Measurements from ENCODE around the gene MIB1.
A peak's percentile ranks its signal among the peaks of the same experiment; 100 is the strongest.

Gene MIB1

GRCh38 chr18:21805771-21806366 is 65.3 kb downstream of the MIB1 start:
- ChIA-PET POLR2A (no interaction called here), CTCF (interaction anchor here (0.8 to 1.0 kb wide), 2 partner anchors 10 to 14 kb away, joined by 3 read pairs; no protein-coding TSS in a partner anchor)
- H3K4me1 ChIP-seq (ENCODE audit: control extremely low read depth in 1 of 4, control insufficient read depth in 4 of 4, insufficient read depth in 4 of 4, low read length in 3 of 4), result peaks cover 0 to 9% (median 0%) of the 10 kb centered on the region in 4 experiments

GRCh38 chr18:21808185-21808584 is 67.6 kb downstream of the MIB1 start:
- H3K27me3 ChIP-seq (replicated peaks in 2 of 5; ENCODE audit: control insufficient read depth in 4 of 5, insufficient read depth in 5 of 5, low read length in 4 of 5), result no peaks in the 10 kb centered on the region
- peaks cover 12 to 46% (median 22%) of the 10 kb centered on the region in 4 experiments for H3K36me3 ChIP-seq (ENCODE audit: control insufficient read depth in 4 of 4, insufficient read depth in 4 of 4, low read length in 3 of 4)
- peaks cover 0 to 14% (median 1%) of the 10 kb centered on the region in 5 experiments for H3K9me3 ChIP-seq (ENCODE audit: control extremely low read depth in 1 of 5, control insufficient read depth in 4 of 5, insufficient read depth in 2 of 5, low read depth in 1 of 5, low read length in 4 of 5)
- H3K4me1 ChIP-seq (ENCODE audit: control extremely low read depth in 1 of 4, control insufficient read depth in 4 of 4, insufficient read depth in 4 of 4, low read length in 3 of 4), result peaks cover 0 to 3% (median 0%) of the 10 kb centered on the region in 4 experiments
- no peak overlapping the region for H3K4me3 ChIP-seq (ENCODE audit: control insufficient read depth in 1 of 7, extremely low read depth in 1 of 7, insufficient read depth in 4 of 7, low read depth in 2 of 7, low read length in 6 of 7)
- WGBS (ENCODE audit: insufficient coverage), result 100% methylated on average over 1 of the region's 3 CpGs
- no peak overlapping the region for H3K27ac ChIP-seq (ENCODE audit: insufficient read depth in 1 of 2, low read depth in 1 of 2, low read length in 2 of 2, poor library complexity in 1 of 2, severe bottlenecking in 2 of 2)
- POLR2A ChIA-PET, result no interaction called here
- CTCF ChIA-PET, result interaction anchor here (1.5 kb wide), 1 partner anchor 12 kb away, joined by 4 read pairs; no protein-coding TSS in a partner anchor
- DNase-seq, result no peak

More at GRCh38 chr18:21805771-21806366, 65.3 kb downstream of the MIB1 start:
- no peak for DNase-seq
- Histone ChIP-seq H3K9me3 (ENCODE audit: control extremely low read depth in 1 of 5, control insufficient read depth in 4 of 5, insufficient read depth in 2 of 5, low read depth in 1 of 5, low read length in 4 of 5) (peaks cover 0 to 14% (median 1%) of the 10 kb centered on the region in 5 experiments), H3K27me3 (replicated peaks in 2 of 5; ENCODE audit: control insufficient read depth in 4 of 5, insufficient read depth in 5 of 5, low read length in 4 of 5) (no peaks in the 10 kb centered on the region), H3K4me3 (ENCODE audit: control insufficient read depth in 1 of 7, extremely low read depth in 1 of 7, insufficient read depth in 4 of 7, low read depth in 2 of 7, low read length in 6 of 7) (no peak overlapping the region), H3K36me3 (ENCODE audit: control insufficient read depth in 4 of 4, insufficient read depth in 4 of 4, low read length in 3 of 4) (peaks cover 19 to 53% (median 25%) of the 10 kb centered on the region in 4 experiments), H3K27ac (ENCODE audit: insufficient read depth in 1 of 2, low read depth in 1 of 2, low read length in 2 of 2, poor library complexity in 1 of 2, severe bottlenecking in 2 of 2) (no peak overlapping the region)
- WGBS (ENCODE audit: insufficient coverage), result 100% methylated on average over 6 of the region's 9 CpGs

- Histone ChIP-seq H3K27me3 (replicated peaks in 2 of 5; ENCODE audit: control insufficient read depth in 4 of 5, insufficient read depth in 5 of 5, low read length in 4 of 5) (no peaks in the 10 kb centered on the region), H3K4me1 (ENCODE audit: control extremely low read depth in 1 of 4, control insufficient read depth in 4 of 4, insufficient read depth in 4 of 4, low read length in 3 of 4) (no peaks in the 10 kb centered on the region), H3K27ac (ENCODE audit: insufficient read depth in 1 of 2, low read depth in 1 of 2, low read length in 2 of 2, poor library complexity in 1 of 2, severe bottlenecking in 2 of 2) (no peak overlapping the region), H3K9me3 (ENCODE audit: control extremely low read depth in 1 of 5, control insufficient read depth in 4 of 5, insufficient read depth in 2 of 5, low read depth in 1 of 5, low read length in 4 of 5) (peaks cover 0 to 14% (median 1%) of the 10 kb centered on the region in 5 experiments), H3K4me3 (ENCODE audit: control insufficient read depth in 1 of 7, extremely low read depth in 1 of 7, insufficient read depth in 4 of 7, low read depth in 2 of 7, low read length in 6 of 7) (no peak overlapping the region), H3K36me3 (ENCODE audit: control insufficient read depth in 4 of 4, insufficient read depth in 4 of 4, low read length in 3 of 4) (peaks cover 12 to 53% (median 25%) of the 10 kb centered on the region in 4 experiments)
- DNase-seq, result no peak
- ChIA-PET CTCF (no interaction called here), POLR2A (no interaction called here)
- WGBS (ENCODE audit: insufficient coverage), result no CpG with 5 or more reads among the region's 2 CpGs
Observed at GRCh38 chr18:21809725-21810124, 69.1 kb downstream of the MIB1 start.

- POLR2A ChIA-PET, result no interaction called here
- no peak for DNase-seq
- CTCF ChIA-PET, result interaction anchor here (0.7 to 1.1 kb wide), 2 partner anchors 10 to 160 kb away, joined by 3 read pairs; no protein-coding TSS in a partner anchor
- H3K36me3 ChIP-seq (ENCODE audit: control insufficient read depth in 4 of 4, insufficient read depth in 4 of 4, low read length in 3 of 4), result peaks cover 18 to 36% (median 24%) of the 10 kb centered on the region in 4 experiments
- 100% methylated on average over 2 of the region's 2 CpGs for WGBS (ENCODE audit: insufficient coverage)
- H3K4me1 ChIP-seq (ENCODE audit: control extremely low read depth in 1 of 4, control insufficient read depth in 4 of 4, insufficient read depth in 4 of 4, low read length in 3 of 4), result no peaks in the 10 kb centered on the region
- H3K4me3 ChIP-seq (ENCODE audit: control insufficient read depth in 1 of 7, extremely low read depth in 1 of 7, insufficient read depth in 4 of 7, low read depth in 2 of 7, low read length in 6 of 7), result no peak overlapping the region
- H3K27me3 ChIP-seq (replicated peaks in 2 of 5; ENCODE audit: control insufficient read depth in 4 of 5, insufficient read depth in 5 of 5, low read length in 4 of 5), result no peaks in the 10 kb centered on the region
- H3K27ac ChIP-seq (ENCODE audit: insufficient read depth in 1 of 2, low read depth in 1 of 2, low read length in 2 of 2, poor library complexity in 1 of 2, severe bottlenecking in 2 of 2), result no peak overlapping the region
- H3K9me3 ChIP-seq (ENCODE audit: control extremely low read depth in 1 of 5, control insufficient read depth in 4 of 5, insufficient read depth in 2 of 5, low read depth in 1 of 5, low read length in 4 of 5), result peaks cover 0 to under 1% (median 0%) of the 10 kb centered on the region in 5 experiments
Observed at GRCh38 chr18:21815101-21815500, 74.5 kb downstream of the MIB1 start.

- H3K4me1 ChIP-seq (ENCODE audit: control extremely low read depth in 1 of 4, control insufficient read depth in 4 of 4, insufficient read depth in 4 of 4, low read length in 3 of 4), result no peaks in the 10 kb centered on the region
- DNase-seq, result peak; percentile 12 to 46 (median 35)
- H3K4me3 ChIP-seq (ENCODE audit: control insufficient read depth in 1 of 7, extremely low read depth in 1 of 7, insufficient read depth in 4 of 7, low read depth in 2 of 7, low read length in 6 of 7), result no peak overlapping the region
- CTCF ChIA-PET, result interaction anchor here (0.7 to 1.9 kb wide), 10 partner anchors 8 to 625 kb away, joined by 3 to 7 read pairs (median 4); no protein-coding TSS in a partner anchor
- no peak overlapping the region for H3K27ac ChIP-seq (ENCODE audit: insufficient read depth in 1 of 2, low read depth in 1 of 2, low read length in 2 of 2, poor library complexity in 1 of 2, severe bottlenecking in 2 of 2)
- WGBS (ENCODE audit: insufficient coverage), result no CpG with 5 or more reads among the region's 2 CpGs
- no peaks in the 10 kb centered on the region for H3K27me3 ChIP-seq (replicated peaks in 2 of 5; ENCODE audit: control insufficient read depth in 4 of 5, insufficient read depth in 5 of 5, low read length in 4 of 5)
- POLR2A ChIA-PET, result interaction anchor here (0.6 to 1.2 kb wide), 2 partner anchors 33 to 80 kb away, joined by 3 to 4 read pairs; no protein-coding TSS in a partner anchor
- H3K36me3 ChIP-seq (ENCODE audit: control insufficient read depth in 4 of 4, insufficient read depth in 4 of 4, low read length in 3 of 4), result peaks cover 15 to 27% (median 22%) of the 10 kb centered on the region in 4 experiments
- no peaks in the 10 kb centered on the region for H3K9me3 ChIP-seq (ENCODE audit: control extremely low read depth in 1 of 5, control insufficient read depth in 4 of 5, insufficient read depth in 2 of 5, low read depth in 1 of 5, low read length in 4 of 5)
Observed at GRCh38 chr18:21820033-21820810, 79.6 kb downstream of the MIB1 start.

GRCh38 chr18:21820811-21821143 is 80.2 kb downstream of the MIB1 start:
- Histone ChIP-seq H3K36me3 (ENCODE audit: control insufficient read depth in 4 of 4, insufficient read depth in 4 of 4, low read length in 3 of 4) (peaks cover 10 to 24% (median 20%) of the 10 kb centered on the region in 4 experiments), H3K27ac (ENCODE audit: insufficient read depth in 1 of 2, low read depth in 1 of 2, low read length in 2 of 2, poor library complexity in 1 of 2, severe bottlenecking in 2 of 2) (no peak overlapping the region), H3K27me3 (replicated peaks in 2 of 5; ENCODE audit: control insufficient read depth in 4 of 5, insufficient read depth in 5 of 5, low read length in 4 of 5) (no peaks in the 10 kb centered on the region), H3K4me3 (ENCODE audit: control insufficient read depth in 1 of 7, extremely low read depth in 1 of 7, insufficient read depth in 4 of 7, low read depth in 2 of 7, low read length in 6 of 7) (no peak overlapping the region), H3K4me1 (ENCODE audit: control extremely low read depth in 1 of 4, control insufficient read depth in 4 of 4, insufficient read depth in 4 of 4, low read length in 3 of 4) (no peaks in the 10 kb centered on the region), H3K9me3 (ENCODE audit: control extremely low read depth in 1 of 5, control insufficient read depth in 4 of 5, insufficient read depth in 2 of 5, low read depth in 1 of 5, low read length in 4 of 5) (no peaks in the 10 kb centered on the region)
- no CpG with 5 or more reads among the region's 1 CpG for WGBS (ENCODE audit: insufficient coverage)
- CTCF ChIA-PET, result interaction anchor here (1.0 to 1.9 kb wide), 9 partner anchors 8 to 626 kb away, joined by 3 to 7 read pairs (median 4); no protein-coding TSS in a partner anchor
- POLR2A ChIA-PET, result interaction anchor here (0.6 to 1.2 kb wide), 2 partner anchors 33 to 81 kb away, joined by 3 to 4 read pairs; no protein-coding TSS in a partner anchor
- no peak for DNase-seq

GRCh38 chr18:21823848-21824247 is 83.3 kb downstream of the MIB1 start:
- DNase-seq, result no peak
- Histone ChIP-seq H3K36me3 (ENCODE audit: control insufficient read depth in 4 of 4, insufficient read depth in 4 of 4, low read length in 3 of 4) (peaks cover under 1 to 12% (median 9%) of the 10 kb centered on the region in 4 experiments), H3K9me3 (ENCODE audit: control extremely low read depth in 1 of 5, control insufficient read depth in 4 of 5, insufficient read depth in 2 of 5, low read depth in 1 of 5, low read length in 4 of 5) (no peaks in the 10 kb centered on the region), H3K4me3 (ENCODE audit: control insufficient read depth in 1 of 7, extremely low read depth in 1 of 7, insufficient read depth in 4 of 7, low read depth in 2 of 7, low read length in 6 of 7) (no peak overlapping the region), H3K27ac (ENCODE audit: insufficient read depth in 1 of 2, low read depth in 1 of 2, low read length in 2 of 2, poor library complexity in 1 of 2, severe bottlenecking in 2 of 2) (no peak overlapping the region), H3K4me1 (ENCODE audit: control extremely low read depth in 1 of 4, control insufficient read depth in 4 of 4, insufficient read depth in 4 of 4, low read length in 3 of 4) (no peaks in the 10 kb centered on the region), H3K27me3 (replicated peaks in 2 of 5; ENCODE audit: control insufficient read depth in 4 of 5, insufficient read depth in 5 of 5, low read length in 4 of 5) (no peaks in the 10 kb centered on the region)
- no CpG with 5 or more reads among the region's 3 CpGs for WGBS (ENCODE audit: insufficient coverage)
- CTCF ChIA-PET, result no interaction called here
- POLR2A ChIA-PET, result no interaction called here
